Measurements from ENCODE around the gene CTH. TPM values are rescaled to one million over a fixed set of nuclear protein-coding genes. Genes with fewer than 3 reads are reported as not detected.
"Not testable (repeated sequence)": the region's sequence is repeated elsewhere in the genome, so short reads cannot be mapped to it uniquely, and the experiment has no call there.

Gene CTH
- total RNA-seq, 2 experiments from 2014 or later, result 2.0 to 2.9 TPM

- Mint-ChIP-seq H3K27me3 (no peaks in the 10 kb centered on the region), H3K36me3 (ENCODE audit: low read depth) (no peaks in the 10 kb centered on the region), H3K4me1 (no peaks in the 10 kb centered on the region), H3K9me3 (no peaks in the 10 kb centered on the region), H3K27ac (no peak overlapping the region), H3K4me3 (no peak overlapping the region)
- ChIA-PET POLR2A (no interaction called here), CTCF (no interaction called here)
- DNase-seq, result no peak
These were observed 30.4 kb downstream of the CTH start for GRCh38 chr1:70441392-70442035.

GRCh38 chr1:70442490-70442889, 31.4 kb downstream of the CTH start:
- H3K27me3 Mint-ChIP-seq, result no peaks in the 10 kb centered on the region
- POLR2A ChIA-PET, result no interaction called here
- CTCF ChIA-PET, result no interaction called here
- no peak for DNase-seq
- no peaks in the 10 kb centered on the region for H3K36me3 Mint-ChIP-seq (ENCODE audit: low read depth)
- H3K4me1 Mint-ChIP-seq, result no peaks in the 10 kb centered on the region
- H3K9me3 Mint-ChIP-seq, result no peaks in the 10 kb centered on the region
- no peak overlapping the region for H3K27ac Mint-ChIP-seq
- H3K4me3 Mint-ChIP-seq, result no peak overlapping the region

- H3K27me3 Mint-ChIP-seq, result no peaks in the 10 kb centered on the region
- DNase-seq, result no peak
- ChIA-PET CTCF (no interaction called here), POLR2A (no interaction called here)
- no peaks in the 10 kb centered on the region for H3K9me3 Mint-ChIP-seq
- H3K27ac Mint-ChIP-seq, result no peak overlapping the region
- no peak overlapping the region for H3K4me3 Mint-ChIP-seq
- H3K36me3 Mint-ChIP-seq (ENCODE audit: low read depth), result no peaks in the 10 kb centered on the region
- no peaks in the 10 kb centered on the region for H3K4me1 Mint-ChIP-seq
These were observed 32.7 kb downstream of the CTH start for GRCh38 chr1:70443739-70444138.

- no peak overlapping the region for H3K4me3 Mint-ChIP-seq
- no peaks in the 10 kb centered on the region for H3K36me3 Mint-ChIP-seq (ENCODE audit: low read depth)
- ChIA-PET POLR2A (no interaction called here), CTCF (no interaction called here)
- no peaks in the 10 kb centered on the region for H3K9me3 Mint-ChIP-seq
- no peaks in the 10 kb centered on the region for H3K4me1 Mint-ChIP-seq
- no peak for DNase-seq
- H3K27ac Mint-ChIP-seq, result no peak overlapping the region
- no peaks in the 10 kb centered on the region for H3K27me3 Mint-ChIP-seq
These were observed 38.0 kb downstream of the CTH start for GRCh38 chr1:70449049-70449448.

GRCh38 chr1:70452164-70452939, 41.3 kb downstream of the CTH start:
- H3K4me1 Mint-ChIP-seq; H3K4me3 Mint-ChIP-seq; CTCF ChIA-PET; H3K9me3 Mint-ChIP-seq; H3K27me3 Mint-ChIP-seq; DNase-seq; H3K27ac Mint-ChIP-seq; POLR2A ChIA-PET; H3K36me3 Mint-ChIP-seq (ENCODE audit: low read depth): not testable (repeated sequence)

- H3K27me3 Mint-ChIP-seq, result peaks cover 4% of the 10 kb centered on the region
- no peaks in the 10 kb centered on the region for H3K9me3 Mint-ChIP-seq
- POLR2A ChIA-PET, result no interaction called here
- no peaks in the 10 kb centered on the region for H3K36me3 Mint-ChIP-seq (ENCODE audit: low read depth)
- DNase-seq, result no peak
- no peak overlapping the region for H3K27ac Mint-ChIP-seq
- no peaks in the 10 kb centered on the region for H3K4me1 Mint-ChIP-seq
- no peak overlapping the region for H3K4me3 Mint-ChIP-seq
- CTCF ChIA-PET, result no interaction called here
These were observed 44.2 kb downstream of the CTH start for GRCh38 chr1:70455291-70455690.

GRCh38 chr1:70458131-70458530, 47.1 kb downstream of the CTH start:
- H3K36me3 Mint-ChIP-seq (ENCODE audit: low read depth), result no peaks in the 10 kb centered on the region
- H3K4me3 Mint-ChIP-seq, result no peak overlapping the region
- ChIA-PET POLR2A (no interaction called here), CTCF (no interaction called here)
- H3K27me3 Mint-ChIP-seq, result peaks cover 4% of the 10 kb centered on the region
- H3K9me3 Mint-ChIP-seq, result no peaks in the 10 kb centered on the region
- DNase-seq, result no peak
- no peak overlapping the region for H3K27ac Mint-ChIP-seq
- no peaks in the 10 kb centered on the region for H3K4me1 Mint-ChIP-seq

- CTCF ChIA-PET, result no interaction called here
- POLR2A ChIA-PET, result no interaction called here
- Mint-ChIP-seq H3K27me3 (peaks cover 4% of the 10 kb centered on the region), H3K36me3 (ENCODE audit: low read depth) (no peaks in the 10 kb centered on the region), H3K4me1 (no peaks in the 10 kb centered on the region), H3K4me3 (no peak overlapping the region), H3K27ac (no peak overlapping the region), H3K9me3 (peaks cover 2% of the 10 kb centered on the region)
- DNase-seq, result no peak
These were observed 48.6 kb downstream of the CTH start for GRCh38 chr1:70459496-70460225.

GRCh38 chr1:70460740-70461713, 50.0 kb downstream of the CTH start:
- CTCF ChIA-PET; H3K36me3 Mint-ChIP-seq (ENCODE audit: low read depth); H3K27me3 Mint-ChIP-seq; POLR2A ChIA-PET; DNase-seq; H3K4me3 Mint-ChIP-seq; H3K9me3 Mint-ChIP-seq; H3K27ac Mint-ChIP-seq; H3K4me1 Mint-ChIP-seq: not testable (repeated sequence)

- CTCF ChIA-PET, result no interaction called here
These were observed 51.5 kb downstream of the CTH start for GRCh38 chr1:70462611-70463010.

GRCh38 chr1:70465911-70466310, 54.8 kb downstream of the CTH start:
- Mint-ChIP-seq H3K4me3 (no peak overlapping the region), H3K9me3 (peaks cover 2% of the 10 kb centered on the region), H3K36me3 (ENCODE audit: low read depth) (no peaks in the 10 kb centered on the region), H3K4me1 (no peaks in the 10 kb centered on the region), H3K27ac (no peak overlapping the region), H3K27me3 (peaks cover 2% of the 10 kb centered on the region)
- ChIA-PET CTCF (no interaction called here), POLR2A (no interaction called here)
- no peak for DNase-seq

More at GRCh38 chr1:70462611-70463010, 51.5 kb downstream of the CTH start:
- no peak for DNase-seq
- Mint-ChIP-seq H3K9me3 (peaks cover 2% of the 10 kb centered on the region), H3K27ac (no peak overlapping the region), H3K4me3 (no peak overlapping the region), H3K27me3 (peaks cover 3% of the 10 kb centered on the region), H3K4me1 (no peaks in the 10 kb centered on the region), H3K36me3 (ENCODE audit: low read depth) (no peaks in the 10 kb centered on the region)
- POLR2A ChIA-PET, result no interaction called here

GRCh38 chr1:70467531-70467930, 56.5 kb downstream of the CTH start:
- Mint-ChIP-seq H3K27me3 (peaks cover 7% of the 10 kb centered on the region), H3K4me1 (no peaks in the 10 kb centered on the region), H3K4me3 (no peak overlapping the region), H3K9me3 (peaks cover 2% of the 10 kb centered on the region), H3K36me3 (ENCODE audit: low read depth) (no peaks in the 10 kb centered on the region), H3K27ac (no peak overlapping the region)
- POLR2A ChIA-PET, result no interaction called here
- DNase-seq, result no peak
- CTCF ChIA-PET, result no interaction called here

GRCh38 chr1:70468180-70468579, 57.1 kb downstream of the CTH start:
- Mint-ChIP-seq H3K27me3 (peaks cover 11% of the 10 kb centered on the region), H3K36me3 (ENCODE audit: low read depth) (no peaks in the 10 kb centered on the region), H3K4me3 (no peak overlapping the region), H3K4me1 (no peaks in the 10 kb centered on the region), H3K27ac (no peak overlapping the region), H3K9me3 (peaks cover 2% of the 10 kb centered on the region)
- POLR2A ChIA-PET, result no interaction called here
- CTCF ChIA-PET, result no interaction called here
- no peak for DNase-seq
